ENCODE measurements around the gene HIPK2.
"Not testable (repeated sequence)": the region's sequence is repeated elsewhere in the genome, so short reads cannot be mapped to it uniquely, and the experiment has no call there.

The HIPK2 gene

DNA sequence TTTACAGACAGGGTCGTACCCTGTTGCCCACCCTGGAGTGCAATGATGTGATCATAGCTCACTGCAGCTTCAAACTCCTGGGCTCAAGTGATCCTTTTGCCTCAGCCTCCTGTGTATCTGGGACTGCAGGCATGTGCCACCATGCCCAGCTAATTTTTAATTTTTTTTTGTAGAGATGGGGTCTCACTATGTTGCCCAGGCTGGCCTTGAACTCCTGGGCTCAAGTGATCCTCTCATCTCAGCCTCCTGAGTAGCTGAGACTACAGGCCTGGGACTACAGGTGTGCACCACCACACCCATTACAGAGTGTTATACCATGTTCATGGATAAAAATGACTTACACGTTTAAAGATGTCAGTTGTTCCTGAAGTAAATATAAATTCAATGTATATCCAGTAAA lies 166.2 kb downstream of the HIPK2 start:
- not testable (repeated sequence) for FAIRE-seq

DNA sequence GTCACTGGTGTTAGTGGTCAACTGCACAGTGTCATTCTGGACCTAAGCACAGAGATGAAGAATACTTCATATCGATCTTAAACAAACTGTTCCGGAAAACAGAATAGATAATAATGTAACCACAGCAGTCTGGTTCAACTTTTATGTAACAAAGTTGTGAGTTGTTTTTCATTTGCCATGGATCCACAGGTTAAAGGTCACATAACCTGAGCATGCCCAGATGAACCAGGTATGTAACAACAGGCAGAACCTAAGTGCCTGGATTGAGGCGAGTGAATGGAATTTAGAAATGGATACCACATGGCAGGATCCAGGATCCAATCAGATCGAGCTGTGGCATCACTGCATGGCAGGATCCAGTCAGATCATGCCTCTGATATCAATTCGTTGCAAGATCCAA lies 167.2 kb downstream of the HIPK2 start:
- no peak for FAIRE-seq

DNA sequence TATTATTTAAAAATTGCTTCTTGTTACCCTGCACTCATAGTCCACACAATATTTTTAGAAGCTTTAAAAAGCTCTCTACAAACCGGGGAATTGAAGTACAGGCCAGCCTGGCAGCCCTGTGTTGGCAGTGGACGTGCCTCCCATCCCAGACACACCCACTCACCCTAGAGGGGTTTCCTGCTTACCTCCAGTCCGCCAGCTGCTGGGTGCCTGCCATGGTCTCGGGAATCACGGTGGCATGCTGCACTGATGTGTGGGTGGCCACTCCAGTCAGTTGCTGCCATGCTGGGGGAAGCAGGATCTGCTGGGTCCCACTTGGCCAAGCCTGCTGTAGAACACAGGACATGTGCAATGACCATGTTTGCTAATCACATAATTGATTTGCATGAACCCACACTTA lies 173.9 kb downstream of the HIPK2 start:
- FAIRE-seq, result no peak

DNA sequence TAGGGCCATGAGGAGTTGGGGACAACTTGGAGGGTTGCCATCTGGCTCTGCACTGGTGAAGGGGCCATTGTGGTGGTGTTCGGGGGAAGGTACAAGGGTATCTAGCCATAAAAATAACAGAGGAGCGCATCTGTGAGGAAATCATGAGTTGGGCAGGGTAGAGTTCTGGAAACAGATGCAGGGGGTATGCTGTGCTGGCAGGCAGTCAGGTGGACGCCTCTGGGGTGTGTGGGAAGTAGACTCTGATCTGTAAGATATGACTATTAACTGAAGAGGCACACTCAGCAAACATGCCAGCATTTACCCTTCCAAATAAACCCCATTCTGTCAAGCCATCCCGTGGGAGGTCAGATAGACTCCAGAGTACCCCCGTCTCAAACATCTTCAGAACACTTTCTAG lies 174.5 kb downstream of the HIPK2 start:
- no peak for FAIRE-seq

DNA sequence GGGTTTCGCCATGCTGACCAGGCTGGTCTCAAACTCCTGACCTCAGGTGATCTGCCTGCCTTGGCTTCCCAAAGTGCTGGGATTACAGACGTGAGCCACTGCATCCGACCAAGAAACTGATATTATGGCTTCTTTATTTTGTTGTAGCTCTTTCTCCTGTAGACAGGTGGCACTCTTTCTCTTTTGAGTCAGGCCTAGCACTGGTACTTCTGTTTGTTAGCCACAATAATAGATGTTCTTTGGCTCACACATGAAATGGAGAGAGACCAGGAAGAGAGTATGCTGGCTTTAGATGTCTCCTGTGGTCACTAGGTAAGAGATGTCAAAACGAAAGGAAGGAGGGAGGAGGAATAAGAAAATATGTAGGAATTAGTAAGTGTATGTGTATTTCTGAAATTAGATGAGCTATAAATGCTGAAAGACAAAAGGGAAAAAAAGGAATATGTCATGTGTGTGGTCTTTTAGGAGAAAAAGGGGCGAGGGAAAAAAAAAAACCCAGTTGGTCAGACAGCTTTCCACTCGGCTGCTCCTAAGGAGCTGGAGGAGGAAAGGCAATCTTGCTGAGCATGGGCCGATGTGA lies 175.6 kb downstream of the HIPK2 start:
- no peak for FAIRE-seq

DNA sequence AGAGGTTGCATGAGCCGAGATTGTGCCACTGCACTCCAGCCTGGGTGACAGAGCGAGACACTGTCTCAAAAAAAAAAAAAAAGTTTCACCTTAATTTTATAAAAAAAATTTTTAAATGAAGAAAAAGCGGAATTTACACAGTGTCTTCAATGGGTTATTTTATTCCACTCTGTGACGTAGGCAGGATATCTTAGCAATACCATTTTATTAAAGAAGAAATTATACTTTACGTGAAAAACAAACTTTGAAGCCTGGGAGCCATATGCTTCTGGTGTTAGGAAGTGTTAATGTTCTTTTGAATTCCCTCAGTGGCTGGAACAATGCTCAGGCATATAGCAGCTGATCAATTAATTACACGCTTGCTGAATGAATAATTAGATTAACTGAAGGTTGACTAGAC lies 176.6 kb downstream of the HIPK2 start:
- no peak for FAIRE-seq

DNA sequence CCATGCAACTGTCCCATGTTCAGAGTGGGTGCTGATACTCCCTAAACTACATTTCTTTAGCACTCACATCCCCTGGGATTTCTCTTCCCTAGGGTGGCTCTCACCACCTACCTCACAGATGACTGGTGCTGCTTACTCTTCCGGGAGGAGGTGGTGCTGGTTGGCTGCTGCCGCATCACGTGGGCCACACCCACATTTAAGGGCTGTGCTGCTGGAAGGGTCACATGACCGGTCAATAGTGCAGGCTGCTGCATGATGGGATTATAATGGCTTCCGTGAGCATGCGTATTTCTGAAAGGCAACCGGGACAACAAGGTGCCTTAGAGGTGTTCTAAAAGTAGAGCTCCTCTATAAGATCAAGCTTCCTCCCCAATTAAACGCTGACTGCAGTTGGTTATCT lies 177.5 kb downstream of the HIPK2 start:
- no peak for FAIRE-seq

DNA sequence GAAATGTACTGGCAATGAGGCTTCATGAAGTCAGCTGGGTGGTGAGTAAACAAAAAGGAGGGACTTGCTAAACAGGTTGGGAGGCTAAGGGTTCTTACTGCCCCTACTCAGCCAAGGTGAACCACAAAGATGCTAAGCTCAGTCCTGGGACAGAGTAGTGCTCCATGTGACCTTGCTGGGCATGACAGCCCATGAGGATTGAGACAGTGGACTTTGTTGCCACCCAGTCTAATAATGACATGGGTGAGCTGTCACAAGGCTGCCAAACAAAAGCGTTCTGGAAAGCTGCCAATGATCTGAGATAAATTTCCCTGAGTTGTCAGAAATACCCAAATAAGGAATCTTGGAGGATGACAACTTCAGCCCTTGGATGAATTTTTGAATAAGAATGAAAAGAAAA lies 179.2 kb downstream of the HIPK2 start:
- FAIRE-seq, result no peak

DNA sequence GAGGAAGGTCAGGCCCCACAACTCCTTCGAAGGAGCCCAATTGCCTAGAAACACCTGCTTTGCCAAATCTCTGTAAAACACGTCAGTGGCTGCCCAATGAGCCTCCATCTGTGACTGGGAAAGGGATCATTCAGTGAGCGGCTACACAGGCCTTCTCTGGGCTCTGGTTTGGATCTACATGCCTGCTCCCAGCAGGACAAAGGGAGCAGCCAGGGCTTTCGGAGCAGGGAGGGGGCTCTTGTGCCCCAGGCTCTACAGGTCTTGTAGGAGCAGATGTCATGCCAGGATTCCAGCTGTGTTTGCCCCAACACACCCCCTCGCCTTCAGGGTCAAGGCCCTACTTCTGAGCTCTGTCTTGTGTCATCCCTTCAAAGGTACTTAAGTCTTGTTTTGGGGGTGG lies 180.8 kb downstream of the HIPK2 start:
- FAIRE-seq, result no peak

DNA sequence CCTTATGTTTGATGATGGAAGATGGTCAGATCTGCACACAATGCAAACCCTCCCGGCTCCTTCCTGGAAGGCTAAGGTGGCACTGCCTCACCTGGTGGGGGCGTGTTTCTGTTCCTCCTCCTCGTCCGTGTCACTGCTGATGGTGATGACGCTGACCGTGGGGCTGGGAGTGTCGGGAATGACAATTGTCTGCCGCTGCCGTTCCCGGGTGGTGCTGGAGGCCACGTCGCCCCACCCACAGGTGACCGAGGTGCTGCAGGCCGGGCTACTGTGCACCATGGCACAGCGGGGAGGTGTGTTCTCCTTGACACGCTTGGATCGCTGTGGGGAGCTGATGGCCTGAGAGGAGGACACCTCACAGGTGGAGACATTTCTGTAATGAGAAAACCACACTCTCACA lies 181.2 kb downstream of the HIPK2 start:
- no peak for FAIRE-seq

DNA sequence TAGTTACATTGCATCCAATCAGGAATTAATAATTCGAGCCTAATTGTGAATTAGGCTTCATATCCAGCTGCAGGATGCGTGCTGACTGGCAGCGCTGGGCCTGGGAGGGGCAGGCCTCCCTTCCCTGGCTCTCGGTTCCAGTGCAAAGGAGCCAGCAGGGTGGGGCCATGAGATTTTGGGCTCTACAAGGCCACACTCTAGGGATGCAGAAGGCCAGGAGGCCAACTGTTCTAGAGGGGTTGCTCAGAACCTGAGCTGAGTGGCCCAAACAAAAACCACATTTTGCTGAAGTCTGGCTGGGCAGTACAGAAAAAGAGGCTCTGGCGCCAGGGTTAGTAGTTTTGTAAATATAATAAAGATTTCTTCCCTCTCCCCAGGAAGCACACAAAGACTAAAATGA lies 182.0 kb downstream of the HIPK2 start:
- FAIRE-seq, result no peak

DNA sequence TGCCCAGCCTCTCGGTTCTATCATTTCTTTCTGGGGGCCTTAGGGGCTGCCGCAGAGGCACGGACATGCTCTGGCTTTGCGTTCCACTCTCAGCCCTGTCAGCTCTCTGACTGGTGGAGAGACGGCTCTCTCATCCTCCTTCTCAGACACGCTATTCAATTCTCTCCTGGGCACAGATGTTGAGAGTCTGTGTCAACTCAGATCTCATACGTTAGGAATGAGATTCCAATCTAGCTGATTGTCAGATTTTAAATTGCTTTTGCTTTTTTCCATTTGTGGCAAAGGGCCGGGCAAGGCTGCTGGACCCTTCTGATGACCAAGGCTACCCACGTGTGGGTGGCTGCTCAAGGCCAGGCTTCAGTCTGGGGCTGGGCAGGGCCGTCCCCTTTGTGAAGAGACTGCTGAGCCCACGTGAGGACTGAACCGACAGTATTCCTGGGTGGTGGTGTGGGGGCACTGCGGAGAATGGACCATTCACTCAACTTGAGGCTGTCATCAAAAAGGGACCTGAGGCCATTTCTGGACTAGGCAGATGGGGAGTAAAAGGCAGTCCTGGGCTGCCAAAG lies 182.8 kb downstream of the HIPK2 start:
- FAIRE-seq, result no peak

DNA sequence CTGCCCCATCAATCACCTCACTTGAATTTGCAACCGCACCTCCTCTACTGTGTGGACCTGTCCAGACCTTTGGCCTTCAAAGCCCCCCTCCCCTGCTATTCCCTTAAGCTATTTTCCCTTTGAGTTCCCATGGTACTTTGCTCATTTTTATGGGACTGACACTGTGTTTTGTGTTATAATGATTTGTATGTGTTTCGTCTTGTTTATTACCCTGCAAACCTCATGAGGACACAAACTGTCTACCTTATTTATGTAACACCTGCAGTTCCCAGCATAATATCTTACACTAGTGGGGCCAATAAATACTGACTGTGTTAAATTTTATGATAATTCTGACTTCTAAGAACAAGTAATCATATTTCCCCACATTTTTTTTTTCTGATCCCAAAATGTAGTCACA lies 183.7 kb downstream of the HIPK2 start:
- FAIRE-seq, result no peak

DNA sequence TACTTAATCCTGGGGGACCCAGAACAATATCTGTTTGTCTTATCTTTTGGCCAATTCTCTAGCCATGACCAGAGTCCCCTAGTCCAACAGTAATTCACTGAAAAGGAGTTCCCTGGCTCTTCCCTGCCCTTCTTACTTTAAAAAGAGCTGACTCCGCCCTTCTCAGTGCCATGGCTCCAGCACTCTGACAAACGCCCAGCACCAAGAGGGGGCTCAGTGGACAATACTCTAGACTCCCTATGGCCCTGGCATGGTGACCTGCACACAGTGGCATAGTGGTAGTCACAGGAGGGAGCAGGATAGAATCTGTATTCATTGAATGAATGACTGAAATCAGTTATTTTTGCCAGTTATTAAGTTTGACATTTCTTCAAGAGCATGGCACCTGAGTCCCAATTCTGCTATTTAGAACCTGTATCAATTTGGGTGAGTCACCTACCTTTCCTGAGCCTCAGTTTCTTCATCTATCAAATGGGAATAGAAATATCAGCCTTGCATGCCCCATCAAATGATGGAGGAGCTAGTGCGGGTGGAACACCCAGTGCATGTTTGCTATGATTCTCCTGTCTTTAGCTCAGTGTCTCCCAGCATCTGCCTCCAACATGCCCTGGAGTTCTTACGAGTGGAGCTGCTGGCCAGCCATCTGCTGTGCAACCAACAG lies 184.9 kb downstream of the HIPK2 start:
- no peak for FAIRE-seq

DNA sequence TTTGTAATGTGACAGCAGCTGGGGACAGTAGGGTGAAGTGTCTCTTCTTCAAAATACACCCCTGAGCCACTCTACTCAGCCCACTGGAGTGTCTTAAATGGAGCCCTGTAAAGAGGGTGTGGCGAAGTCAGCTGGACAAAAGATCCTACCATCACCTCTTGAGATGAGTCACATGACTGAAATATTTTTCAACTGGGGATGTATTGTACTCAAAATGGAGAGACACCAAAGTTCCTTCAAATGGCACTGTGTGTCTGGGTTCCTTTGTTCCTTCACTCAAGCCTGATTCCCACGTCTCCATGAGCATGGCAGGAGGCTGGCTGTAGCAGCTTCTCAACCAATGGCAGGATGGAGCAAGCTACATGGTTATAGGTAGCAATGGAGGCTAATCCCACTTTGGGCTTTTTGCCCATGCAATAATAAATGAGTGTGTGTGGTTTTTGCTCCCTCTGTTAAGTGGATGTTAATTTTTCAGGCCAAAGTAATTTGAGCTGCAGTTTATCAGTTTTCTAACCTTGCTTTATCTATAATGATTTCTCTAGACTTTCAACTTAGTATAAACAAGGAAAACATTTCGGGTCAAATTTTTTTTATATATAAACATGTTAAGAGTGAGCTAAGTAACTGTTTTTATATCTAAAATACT lies 186.1 kb downstream of the HIPK2 start:
- FAIRE-seq, result no peak

DNA sequence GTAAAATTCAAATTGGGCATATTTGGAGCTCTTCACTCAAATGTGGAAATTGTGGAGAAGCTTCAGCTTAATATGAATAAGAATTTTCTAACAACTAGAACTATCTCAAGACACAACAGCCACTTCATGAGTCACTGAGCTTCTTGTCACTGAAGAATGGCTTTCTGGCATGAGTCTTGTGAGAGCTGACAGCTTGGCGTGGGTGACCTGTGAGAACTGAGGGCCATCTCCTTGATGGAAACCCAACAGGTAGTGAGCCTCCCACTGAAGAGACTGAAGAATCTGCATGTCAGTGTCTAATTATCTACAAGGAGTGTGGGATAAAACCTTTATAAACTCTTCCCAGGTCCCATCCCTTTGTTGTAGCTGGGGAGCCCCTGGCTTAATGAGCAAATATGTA lies 188.3 kb downstream of the HIPK2 start:
- FAIRE-seq, result no peak

DNA sequence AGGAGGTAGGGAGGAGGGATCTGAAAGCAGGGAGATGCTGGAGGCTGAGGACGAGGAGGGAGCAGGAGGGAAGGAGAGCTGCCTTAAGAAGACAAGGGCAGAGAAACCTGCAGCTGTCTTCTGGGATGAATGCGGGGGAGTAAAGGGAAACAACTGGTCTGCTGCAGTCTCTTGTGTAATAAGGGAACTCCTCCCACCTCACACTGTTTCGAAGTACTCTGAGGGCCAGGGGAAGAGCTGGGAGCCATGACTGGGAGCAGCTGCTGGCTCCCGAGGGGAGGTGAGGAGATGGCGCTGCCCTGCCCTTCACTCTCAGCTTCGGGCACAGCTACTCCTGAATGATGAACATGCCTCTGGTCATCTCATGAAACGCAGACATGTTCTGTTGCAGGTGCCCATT lies 189.2 kb downstream of the HIPK2 start:
- FAIRE-seq, result no peak

DNA sequence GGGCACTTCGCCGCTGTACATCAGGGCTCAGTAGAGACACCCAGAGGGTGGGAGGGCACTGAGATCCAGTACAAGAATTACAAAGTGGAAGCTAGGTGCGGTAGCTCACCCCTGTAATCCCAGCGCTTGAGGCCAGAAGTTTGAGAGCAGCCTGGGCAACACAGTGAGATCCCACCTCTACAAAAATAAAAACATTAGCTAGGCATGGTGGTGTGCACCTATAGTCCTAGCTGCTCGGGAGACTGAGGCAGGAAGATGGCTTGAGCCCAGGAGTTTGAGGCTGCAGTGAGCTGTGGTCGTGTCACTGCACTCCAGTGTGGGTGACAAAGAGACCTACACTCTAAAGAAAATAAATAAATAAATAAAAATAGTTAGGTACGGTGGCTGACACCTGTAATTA lies 190.3 kb downstream of the HIPK2 start:
- FAIRE-seq, result no peak

DNA sequence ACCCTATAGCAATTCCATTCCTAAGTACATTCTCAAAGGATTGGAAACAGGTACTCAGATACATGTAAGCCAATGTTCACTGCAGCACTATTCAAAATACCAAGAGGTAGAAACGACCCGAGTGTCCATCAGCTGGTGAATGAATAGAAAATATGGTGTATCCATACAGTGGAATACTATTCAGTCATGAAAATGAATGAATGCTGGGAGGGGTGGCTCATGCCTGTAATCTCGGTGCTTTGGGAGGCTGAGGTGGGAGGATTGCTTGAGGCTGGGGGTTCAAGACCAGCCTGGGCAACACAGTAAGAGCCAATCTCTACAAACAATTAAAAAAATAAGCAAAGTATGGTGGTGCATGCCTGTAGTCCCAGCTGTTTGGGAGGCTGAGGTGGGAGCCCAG lies 191.5 kb downstream of the HIPK2 start:
- FAIRE-seq, result no peak

DNA sequence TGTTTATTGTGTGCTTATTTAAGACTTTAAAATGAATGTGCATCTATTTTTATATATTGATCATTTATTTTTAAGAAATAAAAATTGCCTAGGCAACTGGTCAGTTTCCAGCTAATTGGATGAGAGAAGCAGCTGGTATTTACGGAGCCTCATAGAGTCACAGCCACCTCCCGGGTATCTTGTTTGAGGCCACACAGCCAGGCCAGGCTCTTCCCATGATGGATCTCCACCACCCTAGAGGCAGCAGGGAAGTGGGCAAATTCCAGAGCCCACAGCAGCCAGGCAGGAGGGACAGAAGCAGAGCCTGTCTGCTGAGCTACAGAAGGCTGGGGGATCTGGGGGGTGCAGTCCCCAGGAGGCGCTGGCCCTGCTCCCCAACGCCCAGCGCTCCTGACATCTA lies 192.8 kb downstream of the HIPK2 start:
- FAIRE-seq, result no peak

DNA sequence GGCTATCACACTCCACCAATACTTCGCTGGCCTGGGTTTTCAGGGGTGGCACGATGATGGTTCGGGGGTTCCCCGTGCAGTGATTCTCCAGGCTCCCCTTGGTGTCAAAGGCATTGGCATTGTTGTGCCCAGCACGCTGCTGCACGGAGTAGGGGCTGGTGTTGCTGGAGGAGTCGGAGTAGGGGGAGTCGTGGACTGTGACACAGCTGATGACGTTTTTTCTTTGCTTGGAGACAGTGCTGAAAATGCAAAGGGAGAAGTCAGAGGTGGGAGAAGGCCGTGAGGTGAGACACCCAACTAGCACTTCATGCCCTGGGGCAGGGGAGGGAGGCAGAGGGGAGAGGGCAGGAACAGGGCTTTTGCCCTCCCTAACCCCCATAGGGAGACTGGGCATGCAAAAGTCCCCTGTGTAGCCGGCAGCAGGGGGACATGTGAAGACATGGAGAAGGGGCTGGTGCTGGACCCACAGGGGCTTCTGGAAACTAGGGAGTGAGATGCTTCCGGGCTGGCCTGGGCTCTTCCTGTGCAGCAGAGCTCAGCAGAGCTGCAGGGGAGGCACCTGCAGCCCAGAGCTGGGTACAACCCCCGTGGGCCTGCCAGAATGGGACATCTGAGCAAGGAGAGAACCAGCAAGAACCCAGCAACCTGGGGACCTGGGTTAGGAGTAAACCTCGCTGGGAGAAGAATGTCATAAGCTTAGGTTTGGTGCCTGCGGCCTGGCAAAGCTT lies 193.8 kb downstream of the HIPK2 start:
- no peak for FAIRE-seq

DNA sequence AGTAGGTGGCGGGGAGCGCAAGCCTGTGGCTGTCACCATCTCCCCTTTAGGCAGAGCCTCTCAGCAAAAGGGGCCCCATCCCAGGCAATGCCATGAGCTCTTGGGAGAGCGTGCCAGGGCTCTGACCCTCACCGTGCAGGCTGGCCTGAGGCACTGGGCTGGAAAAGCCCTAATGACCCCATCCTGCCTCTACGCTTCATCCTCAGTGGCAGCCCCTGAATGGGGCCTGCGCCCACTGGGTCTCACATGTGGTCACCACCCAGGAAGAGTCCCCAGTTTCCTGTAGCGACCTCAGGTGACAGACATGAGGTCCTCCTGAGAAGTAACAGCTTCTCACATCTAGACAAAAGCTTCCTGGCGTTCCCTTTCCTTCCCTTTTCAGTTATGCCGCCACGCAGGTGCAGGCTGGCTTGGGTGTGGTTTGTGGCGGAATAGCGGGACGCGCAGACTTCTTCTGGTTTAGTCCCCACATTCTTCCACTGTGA lies 195.1 kb downstream of the HIPK2 start:
- FAIRE-seq, result no peak

DNA sequence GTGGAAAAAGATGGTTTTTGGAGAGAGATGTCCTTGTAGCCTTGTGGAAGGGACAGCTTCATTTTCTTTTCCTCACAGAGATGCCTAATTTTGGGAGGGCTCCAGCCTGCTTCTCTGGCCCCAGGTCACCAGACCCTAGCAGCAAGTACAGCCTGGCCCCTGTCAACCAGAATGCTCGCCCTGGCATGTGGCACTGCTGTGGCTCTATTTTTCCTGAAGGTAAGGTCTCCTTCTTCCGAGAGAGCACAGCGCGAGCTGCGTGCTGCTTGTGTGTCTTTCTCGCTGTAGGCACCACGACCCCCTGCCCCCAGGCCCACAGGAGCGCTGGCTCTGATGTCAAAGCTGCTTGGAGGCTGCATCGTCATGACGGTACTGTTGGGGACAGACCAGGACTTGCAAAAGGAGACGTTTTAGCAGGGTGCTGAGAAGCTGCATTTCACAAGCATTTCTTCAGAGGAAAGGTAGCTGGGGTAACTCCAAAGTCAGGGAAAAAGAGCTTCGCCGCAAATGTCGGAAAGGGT lies 195.6 kb downstream of the HIPK2 start:
- FAIRE-seq, result no peak

Measured in colon (tissue), 2 donors.